GM19239 (cell line): ENCODE data around the gene POLR2J.
"Not testable (repeated sequence)": the region's sequence is repeated elsewhere in the genome, so short reads cannot be mapped to it uniquely, and the experiment has no call there.

ENCODE experiments used
- DNase-seq: peaks from one replicate; pipeline ENCODE4 v3.0.0; 2011; ENCODE audit warnings: low spot score; ENCODE audit not compliant: insufficient read length
- FAIRE-seq: peaks from 2 replicates; lab custom pipeline; 2011; peaks lifted over from hg19 to GRCh38; lab: Jason Lieb, UNC

POLR2J gene

DNA sequence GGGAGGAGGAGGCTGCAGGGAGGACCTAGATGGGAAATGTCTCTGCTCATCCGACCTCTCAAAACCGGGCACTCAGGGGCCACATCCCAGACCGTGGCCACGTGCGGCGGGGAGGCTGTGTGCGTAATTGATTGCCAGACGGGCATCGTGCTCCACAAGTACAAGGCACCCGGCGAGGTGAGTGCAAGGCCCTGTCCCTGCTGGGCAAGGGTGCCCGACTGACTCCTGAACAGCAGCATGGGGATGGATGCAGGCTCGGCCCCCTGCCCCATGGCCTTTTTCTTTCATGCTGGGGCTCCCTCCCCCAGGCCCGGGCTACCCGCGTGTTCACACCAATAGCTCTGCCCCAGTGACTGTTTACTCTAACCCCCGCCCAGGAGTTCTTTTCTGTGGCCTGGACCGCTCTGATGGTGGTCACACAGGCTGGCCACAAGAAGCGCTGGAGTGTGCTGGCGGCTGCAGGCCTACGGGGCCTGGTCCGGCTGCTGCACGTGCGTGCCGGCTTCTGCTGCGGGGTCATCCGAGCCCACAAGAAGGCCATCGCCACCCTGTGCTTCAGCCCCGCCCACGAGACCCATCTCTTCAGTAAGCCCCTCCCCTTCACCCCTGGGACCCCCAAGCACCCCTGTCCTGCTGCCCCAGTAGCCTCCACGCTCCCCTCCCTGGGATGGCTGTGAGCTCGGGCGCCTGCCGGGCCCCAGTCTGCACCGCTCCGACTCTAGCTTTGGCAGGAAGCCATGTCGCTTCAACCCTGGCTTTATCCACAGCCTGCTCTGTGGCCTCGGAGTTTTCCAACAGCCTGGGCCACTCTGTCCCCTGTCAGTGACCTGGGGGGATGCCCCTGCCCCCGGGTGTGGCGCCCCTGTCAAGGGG, 10.0 kb downstream of the POLR2J start:
- no peak for DNase-seq
- no peak for FAIRE-seq

DNA sequence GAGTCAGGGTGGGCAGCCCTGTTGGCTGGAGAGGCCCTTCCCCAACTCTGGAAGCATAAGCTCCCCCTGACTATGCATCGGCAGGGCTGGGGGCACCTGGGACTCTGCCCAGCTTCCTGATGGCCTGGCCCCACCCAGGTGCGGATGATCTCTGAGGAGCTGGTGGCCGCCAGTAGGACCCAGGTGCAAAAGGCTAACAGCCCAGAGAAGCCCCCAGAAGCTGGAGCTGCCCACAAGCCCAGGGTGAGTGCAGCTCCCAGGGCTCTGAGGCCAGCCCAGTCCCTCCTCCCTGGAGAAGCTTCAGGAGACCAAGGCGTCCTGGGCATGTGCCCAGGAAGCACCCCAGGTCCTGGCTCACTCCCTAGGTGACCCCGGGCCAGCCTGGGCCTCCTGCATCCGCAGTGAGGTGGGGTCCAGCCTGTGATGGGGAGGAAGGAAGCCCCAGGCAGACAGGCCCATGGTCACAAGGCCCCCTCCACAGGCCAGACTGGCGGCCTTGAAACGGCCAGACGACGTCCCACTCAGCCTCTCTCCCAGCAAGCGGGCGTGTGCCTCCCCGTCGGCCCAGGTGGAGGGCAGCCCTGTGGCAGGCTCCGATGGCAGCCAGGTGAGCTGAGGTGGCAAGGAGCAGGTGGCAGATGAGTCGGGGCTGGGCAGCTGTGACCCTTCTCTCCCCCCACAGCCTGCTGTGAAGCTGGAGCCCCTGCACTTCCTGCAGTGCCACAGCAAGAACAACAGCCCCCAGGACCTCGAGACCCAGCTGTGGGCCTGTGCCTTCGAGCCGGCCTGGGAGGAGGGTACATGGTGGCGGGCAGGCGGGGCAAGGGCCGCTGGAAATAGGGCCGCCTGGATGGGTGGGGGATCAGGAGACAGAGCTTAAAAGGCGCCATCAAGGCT, 10.9 kb downstream of the POLR2J start:
- DNase-seq (no peak), FAIRE-seq (no peak)

GRCh38 chr7:102466097-102466496, 12.6 kb downstream of the POLR2J start:
- no peak for FAIRE-seq
- DNase-seq: no peak

DNA sequence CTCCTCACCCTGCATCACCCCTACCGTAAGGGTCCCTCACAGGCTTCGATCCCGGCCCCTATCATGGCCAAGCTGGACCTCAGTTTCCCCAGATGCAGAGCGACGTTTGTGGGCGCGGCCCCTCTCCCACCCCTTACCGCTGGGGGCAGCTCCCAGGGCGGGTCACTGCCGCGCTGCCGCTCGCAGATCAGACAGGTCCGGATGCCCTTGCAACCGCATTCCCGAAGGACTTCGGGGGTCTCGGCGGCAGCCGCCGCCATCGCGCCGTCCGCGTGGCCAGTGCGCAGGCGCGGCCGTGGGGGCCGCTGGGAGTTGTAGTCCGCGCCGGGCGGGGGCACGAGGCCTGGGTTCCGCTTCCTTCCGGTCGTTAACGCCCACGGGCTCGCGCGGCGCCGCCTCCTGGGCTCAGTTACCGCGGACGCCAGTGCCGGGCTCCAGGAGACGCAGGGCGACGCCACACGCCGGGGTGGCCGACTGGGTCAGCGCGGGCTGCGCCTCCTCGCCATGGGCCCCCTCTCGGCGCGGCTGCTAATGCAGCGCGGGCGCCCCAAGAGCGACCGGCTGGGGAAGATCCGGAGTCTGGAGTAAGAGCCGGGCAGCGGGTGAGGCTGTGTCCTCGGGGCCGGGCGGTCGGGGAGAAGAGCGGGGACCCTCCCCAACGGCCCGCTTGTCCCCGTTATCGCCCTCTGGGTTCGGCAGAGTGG, 14.0 kb downstream of the POLR2J start, which contains the start of the genes ALKBH4 and LRWD1:
Gene ALKBH4 (minus strand): TSS at position 287 of the 704 bp plus-strand sequence. CDS start 27 bp downstream, at position 260.
Gene LRWD1 (plus strand): TSS at position 408 of the 704 bp plus-strand sequence. CDS start 97 bp downstream, at position 505.
- peak; percentile 99 for DNase-seq
- FAIRE-seq: peak; percentile 86

- DNase-seq: no peak
- FAIRE-seq: peak; percentile 23
Observed at GRCh38 chr7:102463841-102464576, 14.7 kb downstream of the POLR2J start.

DNA sequence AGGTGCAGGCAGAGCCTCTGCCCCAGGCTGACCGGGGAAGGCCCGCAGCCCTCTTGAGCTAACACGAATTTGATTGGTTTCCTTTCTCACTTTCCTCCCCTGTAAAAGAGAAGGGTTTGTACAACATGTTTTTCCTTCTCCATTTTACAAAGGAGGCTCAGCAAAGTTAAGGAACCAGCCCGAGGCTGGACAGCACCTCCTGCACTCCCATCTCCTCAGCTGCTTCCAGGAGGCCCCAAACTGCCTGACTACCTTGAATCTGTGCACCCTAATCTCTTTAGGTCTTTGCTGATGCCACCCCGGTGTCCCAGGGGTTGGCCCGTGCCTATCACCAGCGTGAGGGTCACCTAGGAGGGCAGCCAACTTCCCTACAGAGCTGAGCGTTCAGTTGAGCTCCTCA, 18.3 kb downstream of the POLR2J start:
- no peak for FAIRE-seq
- DNase-seq: no peak

DNA sequence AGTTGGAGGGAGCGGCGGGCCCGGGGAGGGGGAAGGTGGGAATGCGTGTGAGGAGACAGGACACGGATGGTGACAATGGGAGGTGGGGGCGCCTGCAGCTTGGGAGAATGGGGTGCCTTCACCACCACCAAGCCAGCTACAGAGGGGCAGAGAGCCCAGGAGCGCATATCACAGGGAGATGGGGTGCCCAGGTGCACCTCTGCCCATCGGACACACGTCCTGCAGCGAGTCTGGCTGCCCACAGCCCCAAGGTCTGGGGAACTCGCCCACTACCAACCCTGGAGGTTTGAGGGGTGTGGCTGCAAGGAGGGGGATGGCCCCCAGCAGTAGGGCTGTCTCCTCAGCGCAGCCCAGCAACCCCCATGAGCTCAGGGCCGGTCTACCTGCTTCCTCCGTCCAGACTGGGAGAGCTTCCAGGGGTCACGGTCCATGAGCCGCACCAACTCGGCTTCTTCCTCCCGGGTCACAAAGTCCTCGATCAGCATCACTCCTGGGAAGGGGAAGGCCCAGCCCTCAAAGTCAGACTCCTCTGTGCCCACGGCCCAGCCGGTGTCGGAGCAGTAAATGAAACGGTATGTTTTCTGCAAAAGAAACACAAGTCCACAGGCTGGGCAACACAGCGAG, 19.4 kb downstream of the POLR2J start:
- FAIRE-seq: no peak
- no peak for DNase-seq

DNA sequence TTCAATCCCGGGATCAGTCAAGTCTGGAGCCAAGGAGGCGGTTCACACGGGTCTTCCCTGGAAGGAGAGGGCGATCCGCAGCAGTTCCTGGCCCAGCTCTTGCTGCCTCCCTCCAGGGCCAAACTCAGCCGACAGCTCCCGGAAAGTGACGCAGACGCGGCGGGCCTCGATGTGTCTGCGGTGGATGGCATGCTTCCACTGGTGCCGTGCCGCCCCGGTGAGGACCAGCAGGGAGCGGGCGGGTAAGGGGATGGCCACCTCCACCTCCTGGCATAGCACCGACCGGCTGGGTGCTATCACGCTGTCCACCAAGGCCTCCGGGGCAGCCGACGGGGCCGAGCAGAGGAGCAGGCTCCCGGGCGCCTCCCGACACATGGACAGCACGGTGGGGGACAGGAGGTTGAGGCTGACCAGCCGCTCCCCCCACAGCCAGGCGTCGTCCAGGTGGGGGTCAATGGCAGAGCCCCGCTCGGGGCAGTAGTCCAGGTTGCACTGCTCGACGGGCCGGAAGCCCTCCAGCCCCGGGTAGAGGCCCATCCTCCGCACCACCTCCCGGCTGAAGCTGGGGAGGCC, 21.3 kb downstream of the POLR2J start:
- FAIRE-seq: no peak
- no peak for DNase-seq

DNA sequence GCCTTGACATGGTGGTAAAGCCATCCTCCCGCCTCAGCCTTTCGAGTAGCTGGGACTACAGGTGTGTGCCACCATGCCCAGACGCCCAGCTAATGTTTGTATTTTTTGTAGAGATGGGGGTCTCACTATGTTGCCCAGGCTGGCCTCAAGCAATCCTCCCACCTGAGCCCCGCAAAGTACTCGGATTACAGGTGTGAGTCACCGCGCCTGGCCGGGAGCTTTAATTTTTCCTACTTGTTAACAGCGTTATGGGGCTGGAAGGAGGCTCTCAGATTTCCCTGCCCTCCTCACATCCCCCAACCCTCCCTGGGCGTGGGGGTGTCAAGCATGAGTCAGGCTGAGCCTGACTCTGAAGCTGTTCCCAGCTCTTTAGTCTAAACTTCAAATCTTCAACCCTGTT, 22.4 kb downstream of the POLR2J start:
- no peak for DNase-seq
- no peak for FAIRE-seq

GRCh38 chr7:102455596-102455995, 23.1 kb downstream of the POLR2J start:
- FAIRE-seq (no peak), DNase-seq (no peak)

GRCh38 chr7:102454932-102455331, 23.8 kb downstream of the POLR2J start:
- not testable (repeated sequence) for DNase-seq

DNA sequence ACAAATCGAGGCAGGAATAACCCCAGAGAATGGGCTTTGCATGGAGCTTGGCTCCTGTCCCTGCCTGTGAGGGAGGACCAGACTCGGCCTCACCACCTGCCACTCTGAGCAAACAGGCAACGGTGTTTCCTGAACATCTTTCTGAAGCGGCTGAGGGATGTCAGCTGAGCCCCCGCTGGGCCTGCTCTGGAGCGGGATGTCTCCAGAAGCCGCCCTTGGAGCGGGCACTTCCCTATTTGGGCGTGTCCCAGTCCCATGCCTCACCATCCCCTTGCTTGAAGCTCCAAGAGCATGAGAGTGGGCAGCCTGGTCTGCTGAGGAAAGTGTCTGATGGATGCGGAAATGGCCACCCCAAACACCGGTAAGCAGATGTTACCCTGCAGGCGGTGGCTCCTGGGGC, 24.3 kb downstream of the POLR2J start:
- FAIRE-seq: no peak

More at GRCh38 chr7:102454932-102455331, 23.8 kb downstream of the POLR2J start:
- not testable (repeated sequence) for FAIRE-seq

GRCh38 chr7:102453319-102453718, 25.4 kb downstream of the POLR2J start:
- DNase-seq: no peak
- FAIRE-seq: no peak

More for the DNA sequence above, 24.3 kb downstream of the POLR2J start:
- DNase-seq: no peak

DNA sequence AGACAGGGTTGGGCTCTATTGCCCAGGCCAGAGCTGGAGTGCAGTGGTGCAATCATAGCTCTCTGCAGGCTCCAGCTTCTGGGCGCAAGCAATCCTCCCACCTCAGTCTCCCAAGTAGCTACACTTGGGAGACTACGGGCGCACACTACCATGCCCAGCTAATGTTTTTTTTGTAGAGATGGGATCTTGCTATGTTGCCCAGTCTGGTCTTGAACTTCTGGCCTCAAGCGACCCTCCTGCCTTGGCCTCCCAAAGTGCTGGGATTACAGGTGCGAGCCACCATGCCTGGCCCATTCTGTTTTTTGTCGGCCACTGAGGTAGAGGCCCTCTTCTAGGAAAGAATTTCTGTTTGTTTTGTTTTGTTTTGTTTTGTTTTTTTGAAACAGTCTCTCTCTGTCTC, 26.3 kb downstream of the POLR2J start:
- no peak for DNase-seq
- FAIRE-seq: no peak

- DNase-seq (no peak), FAIRE-seq (no peak)
Observed at GRCh38 chr7:102451371-102452054, 27.2 kb downstream of the POLR2J start.

DNA sequence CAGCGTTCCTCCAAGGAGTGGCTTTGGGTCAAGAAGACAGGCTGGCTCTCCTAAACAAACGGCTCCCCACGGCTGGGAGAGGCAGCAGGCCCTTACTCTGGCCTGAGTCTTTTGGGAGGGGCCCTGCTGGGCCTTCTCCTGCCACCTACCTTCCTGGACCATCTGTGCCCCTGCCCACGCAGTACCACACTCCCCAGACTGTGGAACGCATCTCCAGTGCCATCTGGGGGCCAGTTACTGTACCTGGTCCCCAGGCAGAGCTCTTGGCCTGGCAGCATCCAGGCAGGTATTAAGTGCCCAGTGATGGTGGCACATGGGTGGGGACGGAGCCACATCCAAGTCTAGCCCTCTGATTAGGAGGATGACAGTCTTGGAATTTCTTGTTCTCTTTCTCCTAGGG, 28.5 kb downstream of the POLR2J start:
- DNase-seq (no peak), FAIRE-seq (no peak)

GRCh38 chr7:102449136-102449535, 29.6 kb downstream of the POLR2J start:
- no peak for FAIRE-seq

DNA sequence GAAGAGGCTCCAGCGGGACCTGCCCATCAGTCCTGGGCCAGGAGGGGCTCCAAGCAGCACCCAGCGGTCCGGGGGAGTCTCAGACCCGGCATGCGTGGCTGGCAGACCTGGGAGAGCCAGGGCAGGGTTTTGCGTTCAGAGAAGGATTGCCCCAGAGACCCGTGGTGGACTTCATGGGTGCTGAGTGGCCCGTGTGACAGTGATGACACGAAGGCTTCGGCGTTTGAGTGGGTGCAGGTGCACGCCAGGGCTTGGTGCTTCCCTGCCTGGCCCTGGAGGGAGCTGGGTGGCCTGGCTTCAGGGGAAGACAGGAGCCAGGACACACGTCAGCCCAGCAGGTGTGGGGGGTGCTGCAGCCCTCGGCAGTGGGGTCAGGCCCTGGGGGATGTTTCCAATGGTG, 31.4 kb downstream of the POLR2J start:
- DNase-seq: no peak
- FAIRE-seq: no peak

More at GRCh38 chr7:102449136-102449535, 29.6 kb downstream of the POLR2J start:
- DNase-seq: no peak
